Panc1 (cell line): ENCODE results near the gene MAPK4. TPM values are rescaled to one million over a fixed set of nuclear protein-coding genes. Genes with fewer than 3 reads are reported as not detected.

Experiments used
- ATAC-seq: fragments of 200-7000 bp; cut with Tn5 transposase; 2 replicates; pipeline ENCODE4 v1.9.1; 2020; ENCODE audit warnings: mild to moderate bottlenecking, moderate library complexity
- BruUV-seq: library from RNA; stranded (reverse); fragments of 400-500 nt; replicated peaks from 2 replicates; lab custom pipeline; 2021; lab: Mats Ljungman, UMichigan
- CTCF ChIA-PET: fragments of 300-600 bp; sonication (Branson Sonifier 250); formaldehyde crosslinking; loops from one replicate; lab custom pipeline; 2022; ENCODE audit warnings: antibody characterized with exemption; lab: Charles Lee
- POLR2A ChIA-PET: fragments of 300-600 bp; sonication (Branson Sonifier 250); formaldehyde crosslinking; loops from one replicate; lab custom pipeline; 2022; ENCODE audit warnings: antibody characterized with exemption; lab: Charles Lee
- DNase-seq: peaks from one replicate; pipeline ENCODE4 v3.0.0-alpha.2; 2010; ENCODE audit warnings: low read depth, low spot score
- H3K27ac ChIP-seq: 2 replicates; pipeline ENCODE4 v1.5.1; 2011; ENCODE audit warnings: mild to moderate bottlenecking, low read length, inconsistent platforms
- H3K27me3 ChIP-seq: fragments of 200-500 bp; sonication (Bioruptor generic); 2 replicates; pipeline ENCODE4 v1.6.0; 2014; ENCODE audit warnings: low read length, inconsistent platforms; ENCODE audit not compliant: control insufficient read depth, insufficient read depth
- H3K36me3 ChIP-seq: fragments of 200-500 bp; sonication (Bioruptor generic); 2 replicates; pipeline ENCODE4 v1.5.1; 2014; ENCODE audit warnings: inconsistent platforms, mild to moderate bottlenecking, low read length, moderate library complexity; ENCODE audit not compliant: control insufficient read depth, insufficient read depth
- H3K4me1 ChIP-seq: 2 replicates; pipeline ENCODE4 v1.5.1; 2011; ENCODE audit warnings: inconsistent platforms, mild to moderate bottlenecking, low read length, moderate library complexity; ENCODE audit not compliant: control insufficient read depth, insufficient read depth
- H3K4me3 ChIP-seq, 2 experiments: 2 replicates each; pipeline ENCODE4 v1.5.1; 2011 to 2012; ENCODE audit warnings: low read depth in 2 of 2, low read length in 2 of 2, mild to moderate bottlenecking in 2 of 2, inconsistent platforms in 1 of 2, moderate library complexity in 1 of 2
- H3K9me3 ChIP-seq: fragments of 200-500 bp; sonication (Bioruptor generic); 2 replicates; pipeline ENCODE4 v1.5.1; 2014; ENCODE audit warnings: low read depth, mild to moderate bottlenecking, inconsistent platforms, low read length, moderate library complexity; ENCODE audit not compliant: control insufficient read depth, insufficient read depth
- POLR2AphosphoS5 ChIP-seq: IDR thresholded peaks from 2 replicates; pipeline ENCODE4 v1.6.1; 2012; ENCODE audit warnings: mild to moderate bottlenecking, low read depth, low read length, moderate library complexity
- SIN3A ChIP-seq: IDR thresholded peaks from 2 replicates; pipeline ENCODE4 v1.6.1; 2012; ENCODE audit warnings: low read depth, mild to moderate bottlenecking, low read length, moderate library complexity, borderline replicate concordance; ENCODE audit not compliant: insufficient read depth
- TCF7L2 ChIP-seq: IDR thresholded peaks from 2 replicates; pipeline ENCODE4 v1.6.1; 2011; ENCODE audit warnings: mild to moderate bottlenecking, low read depth, low read length, inconsistent platforms
- in situ Hi-C: cut with HindIII; loops from 2 replicates; pipeline ENCODE4 v1.10.0; 2016; ENCODE audit warnings: low sequenced_read_pairs, low pct_unique_long_range_greater_than_20kb
- intact Hi-C: fragments of 100-400 bp; cut with micrococcal nuclease; formaldehyde crosslinking; loops from one replicate; pipeline ENCODE4 v1.10.0; 2022; ENCODE audit not compliant: unreplicated experiment
- total RNA-seq: library from RNA; stranded (reverse); gene quantifications from one replicate; pipeline ENCODE4 v1.2.1, GENCODE V29; 2021; ENCODE audit not compliant: unreplicated experiment
- TF ChIP-seq, protein P1 (sequence below), 2 experiments: IDR thresholded peaks; 2 replicates each; pipeline ENCODE4 v1.6.1; 2011 to 2012; ENCODE audit warnings: low read depth in 2 of 2, control low read depth in 1 of 2, low read length in 1 of 2, mild to moderate bottlenecking in 1 of 2, moderate library complexity in 1 of 2; ENCODE audit not compliant: insufficient read depth in 1 of 2
- TF ChIP-seq, protein P2 (sequence below): fragments of 450-650 bp; IDR thresholded peaks from 2 replicates; pipeline ENCODE4 v1.5.1; 2017; ENCODE audit warnings: mild to moderate bottlenecking

The MAPK4 gene
- total RNA-seq, 1 experiment from 2014 or later = not detected

DNA sequence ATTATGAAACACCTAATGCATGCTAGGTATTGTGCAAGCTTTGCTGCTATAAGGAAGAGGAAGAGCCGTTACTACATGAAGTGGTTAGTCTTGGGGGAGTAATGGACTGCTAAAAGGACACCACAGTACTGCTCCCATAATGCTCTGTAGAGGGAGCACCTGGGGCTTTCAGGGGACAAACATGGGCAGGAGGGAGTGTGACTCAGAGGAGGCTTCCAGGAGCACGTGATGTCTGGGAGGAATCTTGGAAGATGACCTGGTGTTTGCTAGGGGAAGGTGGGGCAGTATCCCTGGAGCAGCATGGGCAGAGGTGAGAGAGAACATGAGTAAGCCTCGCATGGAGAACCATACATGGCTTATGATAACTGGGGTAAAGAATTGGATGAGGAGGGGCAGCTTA, 18.8 kb downstream of the MAPK4 start:
- ATAC-seq (no peak), DNase-seq (no peak)
- Histone ChIP-seq H3K36me3 (no peaks in the 10 kb centered on the region), H3K4me1 (no peaks in the 10 kb centered on the region), H3K27me3 (peaks cover under 1% of the 10 kb centered on the region; the same call in 1 of the 2 replicates), H3K9me3 (no peaks in the 10 kb centered on the region), H3K4me3 (no peak overlapping the region), H3K27ac (no peak overlapping the region)
- in situ Hi-C loops = no loop called here
- ChIA-PET CTCF (no interaction called here), POLR2A (no interaction called here)
- intact Hi-C loops = no loop called here
- no TSS peak for BruUV-seq
- TF ChIP-seq, protein P1, sequence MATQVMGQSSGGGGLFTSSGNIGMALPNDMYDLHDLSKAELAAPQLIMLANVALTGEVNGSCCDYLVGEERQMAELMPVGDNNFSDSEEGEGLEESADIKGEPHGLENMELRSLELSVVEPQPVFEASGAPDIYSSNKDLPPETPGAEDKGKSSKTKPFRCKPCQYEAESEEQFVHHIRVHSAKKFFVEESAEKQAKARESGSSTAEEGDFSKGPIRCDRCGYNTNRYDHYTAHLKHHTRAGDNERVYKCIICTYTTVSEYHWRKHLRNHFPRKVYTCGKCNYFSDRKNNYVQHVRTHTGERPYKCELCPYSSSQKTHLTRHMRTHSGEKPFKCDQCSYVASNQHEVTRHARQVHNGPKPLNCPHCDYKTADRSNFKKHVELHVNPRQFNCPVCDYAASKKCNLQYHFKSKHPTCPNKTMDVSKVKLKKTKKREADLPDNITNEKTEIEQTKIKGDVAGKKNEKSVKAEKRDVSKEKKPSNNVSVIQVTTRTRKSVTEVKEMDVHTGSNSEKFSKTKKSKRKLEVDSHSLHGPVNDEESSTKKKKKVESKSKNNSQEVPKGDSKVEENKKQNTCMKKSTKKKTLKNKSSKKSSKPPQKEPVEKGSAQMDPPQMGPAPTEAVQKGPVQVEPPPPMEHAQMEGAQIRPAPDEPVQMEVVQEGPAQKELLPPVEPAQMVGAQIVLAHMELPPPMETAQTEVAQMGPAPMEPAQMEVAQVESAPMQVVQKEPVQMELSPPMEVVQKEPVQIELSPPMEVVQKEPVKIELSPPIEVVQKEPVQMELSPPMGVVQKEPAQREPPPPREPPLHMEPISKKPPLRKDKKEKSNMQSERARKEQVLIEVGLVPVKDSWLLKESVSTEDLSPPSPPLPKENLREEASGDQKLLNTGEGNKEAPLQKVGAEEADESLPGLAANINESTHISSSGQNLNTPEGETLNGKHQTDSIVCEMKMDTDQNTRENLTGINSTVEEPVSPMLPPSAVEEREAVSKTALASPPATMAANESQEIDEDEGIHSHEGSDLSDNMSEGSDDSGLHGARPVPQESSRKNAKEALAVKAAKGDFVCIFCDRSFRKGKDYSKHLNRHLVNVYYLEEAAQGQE (IDR thresholded peaks at IDR 0.05; ENCODE audit: insufficient read depth in 1 of 2, low read depth in 2 of 2, low read length in 1 of 2) = no peak
- TF ChIP-seq, protein P2, sequence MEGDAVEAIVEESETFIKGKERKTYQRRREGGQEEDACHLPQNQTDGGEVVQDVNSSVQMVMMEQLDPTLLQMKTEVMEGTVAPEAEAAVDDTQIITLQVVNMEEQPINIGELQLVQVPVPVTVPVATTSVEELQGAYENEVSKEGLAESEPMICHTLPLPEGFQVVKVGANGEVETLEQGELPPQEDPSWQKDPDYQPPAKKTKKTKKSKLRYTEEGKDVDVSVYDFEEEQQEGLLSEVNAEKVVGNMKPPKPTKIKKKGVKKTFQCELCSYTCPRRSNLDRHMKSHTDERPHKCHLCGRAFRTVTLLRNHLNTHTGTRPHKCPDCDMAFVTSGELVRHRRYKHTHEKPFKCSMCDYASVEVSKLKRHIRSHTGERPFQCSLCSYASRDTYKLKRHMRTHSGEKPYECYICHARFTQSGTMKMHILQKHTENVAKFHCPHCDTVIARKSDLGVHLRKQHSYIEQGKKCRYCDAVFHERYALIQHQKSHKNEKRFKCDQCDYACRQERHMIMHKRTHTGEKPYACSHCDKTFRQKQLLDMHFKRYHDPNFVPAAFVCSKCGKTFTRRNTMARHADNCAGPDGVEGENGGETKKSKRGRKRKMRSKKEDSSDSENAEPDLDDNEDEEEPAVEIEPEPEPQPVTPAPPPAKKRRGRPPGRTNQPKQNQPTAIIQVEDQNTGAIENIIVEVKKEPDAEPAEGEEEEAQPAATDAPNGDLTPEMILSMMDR = no peak
- TF ChIP-seq TCF7L2 (no peak), POLR2AphosphoS5 (no peak), SIN3A (no peak)

DNA sequence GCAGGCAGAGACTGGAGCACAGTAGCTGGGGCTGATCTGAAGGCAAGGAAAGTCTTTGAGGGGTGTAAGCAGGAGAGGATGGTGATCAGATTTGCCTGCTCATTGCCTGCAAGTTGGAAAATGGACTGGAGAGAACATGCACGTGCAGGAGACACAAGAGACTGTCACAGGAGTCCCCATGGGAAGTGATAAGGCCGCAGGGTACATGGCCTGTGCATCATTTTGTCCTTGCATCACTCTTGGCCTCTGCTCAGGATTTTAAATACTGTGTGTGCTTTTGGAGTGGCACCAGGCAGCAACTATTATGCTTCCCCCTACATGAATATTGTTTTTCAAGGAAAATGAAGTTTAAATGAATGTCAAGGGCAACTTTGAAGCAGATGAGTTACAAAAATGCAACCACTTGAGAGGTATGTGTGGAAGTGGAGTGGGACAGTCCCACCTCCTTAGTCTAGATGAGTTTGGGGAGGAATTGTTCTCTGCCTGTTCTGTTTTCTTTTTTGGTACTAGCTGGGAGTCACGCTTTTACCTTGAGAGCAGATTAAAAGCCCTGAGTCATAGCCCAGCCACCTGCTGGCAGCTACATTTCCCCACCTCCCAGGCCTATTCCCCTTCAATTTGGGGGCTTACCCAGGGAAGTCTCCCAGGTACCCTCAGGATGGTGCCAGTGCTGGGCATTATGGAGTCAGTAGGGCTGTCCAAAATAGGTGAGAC, 19.3 kb downstream of the MAPK4 start:
- ATAC-seq (no peak), DNase-seq (no peak)
- in situ Hi-C loops = no loop called here
- TF ChIP-seq SIN3A = no peak
- TF ChIP-seq, protein P1 (IDR thresholded peaks at IDR 0.05; ENCODE audit: insufficient read depth in 1 of 2, low read depth in 2 of 2, low read length in 1 of 2) = no peak
- TF ChIP-seq POLR2AphosphoS5 = no peak
- no peak for TF ChIP-seq TCF7L2
- H3K4me1 ChIP-seq = no peaks in the 10 kb centered on the region
- intact Hi-C loops = no loop called here
- no peaks in the 10 kb centered on the region for H3K27me3 ChIP-seq
- no peaks in the 10 kb centered on the region for H3K9me3 ChIP-seq
- no peak overlapping the region for H3K27ac ChIP-seq
- no peak overlapping the region for H3K4me3 ChIP-seq
- H3K36me3 ChIP-seq = no peaks in the 10 kb centered on the region
- POLR2A ChIA-PET = no interaction called here
- BruUV-seq = no TSS peak
- CTCF ChIA-PET = no interaction called here
